Neural cell (in vitro differentiated cells): ENCODE measurements around the gene STK32B.

ENCODE experiments used
- EP300 ChIP-seq: fragments of 450-650 bp; conservative IDR thresholded peaks from 2 replicates; pipeline ENCODE4 v1.6.1; 2014; ENCODE audit warnings: antibody characterized with exemption, mild to moderate bottlenecking, moderate library complexity; ENCODE audit not compliant: poor library complexity, severe bottlenecking
- TF ChIP-seq, protein P1 (sequence below): IDR thresholded peaks from 2 replicates; pipeline ENCODE4 v1.6.1; 2012; ENCODE audit warnings: borderline replicate concordance
- TF ChIP-seq, protein P2 (sequence below): fragments of 450-650 bp; IDR thresholded peaks from 2 replicates; pipeline ENCODE4 v1.5.1; 2014; ENCODE audit warnings: antibody characterized with exemption, mild to moderate bottlenecking, moderate library complexity; ENCODE audit not compliant: poor library complexity, severe bottlenecking

DNA sequence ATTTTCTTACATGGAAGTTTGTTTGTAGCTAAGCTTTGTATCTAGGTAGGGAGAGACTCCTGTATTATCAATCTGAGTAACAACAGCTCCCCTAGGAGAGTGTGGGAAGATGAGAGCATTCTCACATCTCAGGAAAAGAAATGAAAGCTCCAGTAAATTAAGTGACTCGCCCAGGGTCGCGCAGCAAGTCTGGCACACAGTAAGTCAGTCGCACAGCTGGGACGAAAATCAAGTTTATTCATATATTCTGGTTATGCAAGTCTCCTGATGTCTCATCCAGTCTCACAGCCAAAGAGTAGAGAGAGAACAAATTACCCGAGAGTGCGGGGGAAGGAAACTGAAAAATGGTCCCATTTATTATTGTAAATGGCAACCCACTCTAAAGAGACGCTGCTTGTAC lies 216.1 kb downstream of the STK32B start:
- TF ChIP-seq, protein P1, sequence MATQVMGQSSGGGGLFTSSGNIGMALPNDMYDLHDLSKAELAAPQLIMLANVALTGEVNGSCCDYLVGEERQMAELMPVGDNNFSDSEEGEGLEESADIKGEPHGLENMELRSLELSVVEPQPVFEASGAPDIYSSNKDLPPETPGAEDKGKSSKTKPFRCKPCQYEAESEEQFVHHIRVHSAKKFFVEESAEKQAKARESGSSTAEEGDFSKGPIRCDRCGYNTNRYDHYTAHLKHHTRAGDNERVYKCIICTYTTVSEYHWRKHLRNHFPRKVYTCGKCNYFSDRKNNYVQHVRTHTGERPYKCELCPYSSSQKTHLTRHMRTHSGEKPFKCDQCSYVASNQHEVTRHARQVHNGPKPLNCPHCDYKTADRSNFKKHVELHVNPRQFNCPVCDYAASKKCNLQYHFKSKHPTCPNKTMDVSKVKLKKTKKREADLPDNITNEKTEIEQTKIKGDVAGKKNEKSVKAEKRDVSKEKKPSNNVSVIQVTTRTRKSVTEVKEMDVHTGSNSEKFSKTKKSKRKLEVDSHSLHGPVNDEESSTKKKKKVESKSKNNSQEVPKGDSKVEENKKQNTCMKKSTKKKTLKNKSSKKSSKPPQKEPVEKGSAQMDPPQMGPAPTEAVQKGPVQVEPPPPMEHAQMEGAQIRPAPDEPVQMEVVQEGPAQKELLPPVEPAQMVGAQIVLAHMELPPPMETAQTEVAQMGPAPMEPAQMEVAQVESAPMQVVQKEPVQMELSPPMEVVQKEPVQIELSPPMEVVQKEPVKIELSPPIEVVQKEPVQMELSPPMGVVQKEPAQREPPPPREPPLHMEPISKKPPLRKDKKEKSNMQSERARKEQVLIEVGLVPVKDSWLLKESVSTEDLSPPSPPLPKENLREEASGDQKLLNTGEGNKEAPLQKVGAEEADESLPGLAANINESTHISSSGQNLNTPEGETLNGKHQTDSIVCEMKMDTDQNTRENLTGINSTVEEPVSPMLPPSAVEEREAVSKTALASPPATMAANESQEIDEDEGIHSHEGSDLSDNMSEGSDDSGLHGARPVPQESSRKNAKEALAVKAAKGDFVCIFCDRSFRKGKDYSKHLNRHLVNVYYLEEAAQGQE = no peak
- no peak for TF ChIP-seq EP300
- TF ChIP-seq, protein P2, sequence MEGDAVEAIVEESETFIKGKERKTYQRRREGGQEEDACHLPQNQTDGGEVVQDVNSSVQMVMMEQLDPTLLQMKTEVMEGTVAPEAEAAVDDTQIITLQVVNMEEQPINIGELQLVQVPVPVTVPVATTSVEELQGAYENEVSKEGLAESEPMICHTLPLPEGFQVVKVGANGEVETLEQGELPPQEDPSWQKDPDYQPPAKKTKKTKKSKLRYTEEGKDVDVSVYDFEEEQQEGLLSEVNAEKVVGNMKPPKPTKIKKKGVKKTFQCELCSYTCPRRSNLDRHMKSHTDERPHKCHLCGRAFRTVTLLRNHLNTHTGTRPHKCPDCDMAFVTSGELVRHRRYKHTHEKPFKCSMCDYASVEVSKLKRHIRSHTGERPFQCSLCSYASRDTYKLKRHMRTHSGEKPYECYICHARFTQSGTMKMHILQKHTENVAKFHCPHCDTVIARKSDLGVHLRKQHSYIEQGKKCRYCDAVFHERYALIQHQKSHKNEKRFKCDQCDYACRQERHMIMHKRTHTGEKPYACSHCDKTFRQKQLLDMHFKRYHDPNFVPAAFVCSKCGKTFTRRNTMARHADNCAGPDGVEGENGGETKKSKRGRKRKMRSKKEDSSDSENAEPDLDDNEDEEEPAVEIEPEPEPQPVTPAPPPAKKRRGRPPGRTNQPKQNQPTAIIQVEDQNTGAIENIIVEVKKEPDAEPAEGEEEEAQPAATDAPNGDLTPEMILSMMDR = no peak
